GM12878 (cell line): ENCODE results near the gene MAIP1. TPM values are rescaled to one million over a fixed set of nuclear protein-coding genes. Genes with fewer than 3 reads are reported as not detected.

ENCODE experiments used
- ATAC-seq: fragments of 200-7000 bp; cut with Tn5 transposase; 3 replicates; pipeline ENCODE4 v1.9.1; 2020; ENCODE audit warnings: mild to moderate bottlenecking, moderate library complexity
- Bru-seq: library from RNA; stranded (reverse); fragments of 400-500 nt; gene quantifications from one replicate; lab custom pipeline; 2021; lab: Mats Ljungman, UMichigan
- BruChase-seq, 2 experiments: library from RNA; stranded (reverse); fragments of 400-500 nt; gene quantifications; one replicate each; lab custom pipeline; 2021; lab: Mats Ljungman, UMichigan
- BruUV-seq: library from RNA; stranded (reverse); fragments of 400-500 nt; replicated peaks from 2 replicates; lab custom pipeline; 2021; lab: Mats Ljungman, UMichigan
- CTCF ChIA-PET: fragments of 300-600 bp; sonication (Branson Sonifier 250); formaldehyde crosslinking; extraction: SDS; loops from one replicate; lab custom pipeline; 2021; ENCODE audit warnings: inconsistent platforms; lab: Yijun Ruan, JAX
- POLR2A ChIA-PET: fragments of 350-600 bp; formaldehyde crosslinking; extraction: SDS; loops from one replicate; lab custom pipeline; 2021; ENCODE audit warnings: inconsistent platforms; lab: Charles Lee
- RAD21 ChIA-PET: fragments of 300-600 bp; sonication (Branson Sonifier 250); formaldehyde crosslinking; loops from one replicate; lab custom pipeline; 2023; ENCODE audit warnings: antibody characterized with exemption; ENCODE audit not compliant: unreplicated experiment; lab: Charles Lee
- SMC1A ChIA-PET: fragments of 300-600 bp; sonication (Branson Sonifier 250); formaldehyde crosslinking; loops from one replicate; lab custom pipeline; 2023; ENCODE audit not compliant: unreplicated experiment, uncharacterized antibody; lab: Charles Lee
- DNase-seq: peaks from one replicate; pipeline ENCODE4 v3.0.0-alpha.2; 2011; ENCODE audit warnings: low read depth, low spot score
- FAIRE-seq: peaks from 3 replicates; lab custom pipeline; 2011; peaks lifted over from hg19 to GRCh38; lab: Jason Lieb, UNC
- H2AFZ ChIP-seq: 2 replicates; pipeline ENCODE4 v1.6.0; 2011; ENCODE audit warnings: low read depth, low read length, control low read depth; ENCODE audit not compliant: control insufficient read depth
- H3K27ac ChIP-seq: 2 replicates; pipeline ENCODE4 v1.5.1; 2011; ENCODE audit warnings: control low read depth; ENCODE audit not compliant: control insufficient read depth, insufficient read depth
- H3K27me3 ChIP-seq, 2 experiments: replicated peaks in 1 of 2; 2 replicates each; pipeline versions ENCODE4 v1.6.0 to v1.6.1; 2011; ENCODE audit warnings: low read length in 1 of 2; ENCODE audit not compliant: control insufficient read depth in 2 of 2, insufficient read depth in 2 of 2
- H3K36me3 ChIP-seq, 2 experiments: 2 replicates each; pipeline ENCODE4 v1.5.1; 2011; ENCODE audit warnings: low read length in 1 of 2; ENCODE audit not compliant: control insufficient read depth in 2 of 2, insufficient read depth in 2 of 2
- H3K4me1 ChIP-seq: 2 replicates; pipeline ENCODE4 v1.6.1; 2011; ENCODE audit warnings: mild to moderate bottlenecking, low read length, moderate library complexity, mixed read lengths; ENCODE audit not compliant: control insufficient read depth, insufficient read depth
- H3K4me2 ChIP-seq: 2 replicates; pipeline ENCODE4 v1.6.0; 2011; ENCODE audit warnings: control low read depth; ENCODE audit not compliant: control insufficient read depth, insufficient read depth
- H3K4me3 ChIP-seq: fragments of 200-600 bp; sonication (generic); 2 replicates; pipeline ENCODE4 v1.5.1; 2016
- H3K79me2 ChIP-seq: 2 replicates; pipeline ENCODE4 v1.6.0; 2011; ENCODE audit warnings: low read length; ENCODE audit not compliant: control insufficient read depth, insufficient read depth
- H3K9ac ChIP-seq: 2 replicates; pipeline ENCODE4 v1.8.0; 2011; ENCODE audit warnings: low read length, control low read depth, mixed read lengths; ENCODE audit not compliant: control insufficient read depth, insufficient read depth
- H3K9me3 ChIP-seq: replicated peaks from 3 replicates; pipeline ENCODE4 v1.5.1; 2011; ENCODE audit warnings: mild to moderate bottlenecking, low read length; ENCODE audit not compliant: control insufficient read depth, insufficient read depth
- H4K20me1 ChIP-seq: 2 replicates; pipeline ENCODE4 v1.6.0; 2011; ENCODE audit not compliant: control insufficient read depth, insufficient read depth
- ASH2L ChIP-seq: fragments of 300-600, 200-600 bp; sonication (generic); IDR thresholded peaks from 2 replicates; pipeline ENCODE4 v1.6.1; 2017; ENCODE audit warnings: low read depth, mild to moderate bottlenecking, borderline replicate concordance
- CUX1 ChIP-seq: IDR thresholded peaks from 2 replicates; pipeline ENCODE4 v1.6.1; 2012; ENCODE audit warnings: improper control_type of control experiment, low read depth, low read length; ENCODE audit not compliant: insufficient replicate concordance
- IRF4 ChIP-seq: IDR thresholded peaks from 2 replicates; pipeline ENCODE4 v1.6.1; 2011; ENCODE audit warnings: low read depth, low read length
- KLF5 ChIP-seq: fragments of 450-650 bp; IDR thresholded peaks from 2 replicates; pipeline ENCODE4 v1.6.1; 2014; ENCODE audit warnings: mild to moderate bottlenecking; ENCODE audit not compliant: partially characterized antibody
- MXI1 ChIP-seq: fragments of 150-350 bp; IDR thresholded peaks from 2 replicates; pipeline ENCODE4 v1.6.1; 2011; ENCODE audit warnings: low read depth, mild to moderate bottlenecking, inconsistent platforms, low read length, improper control_type of control experiment
- NFYB ChIP-seq: IDR thresholded peaks from 2 replicates; pipeline ENCODE4 v1.6.1; 2011; ENCODE audit warnings: low read depth, mild to moderate bottlenecking, low read length, improper control_type of control experiment, moderate library complexity; ENCODE audit not compliant: insufficient read depth
- POLR2AphosphoS2 ChIP-seq: IDR thresholded peaks from 2 replicates; pipeline ENCODE4 v1.6.1; 2011; ENCODE audit warnings: low read depth, mild to moderate bottlenecking, low read length, improper control_type of control experiment, moderate library complexity
- RELB ChIP-seq: fragments of 450-650 bp; IDR thresholded peaks from 2 replicates; pipeline ENCODE4 v1.6.1; 2017; ENCODE audit warnings: low read depth, mild to moderate bottlenecking, moderate library complexity
- RUNX3 ChIP-seq: IDR thresholded peaks from 2 replicates; pipeline ENCODE4 v1.6.1; 2012; ENCODE audit warnings: low read length, inconsistent platforms
- SRF ChIP-seq, 2 experiments: IDR thresholded peaks; 2 replicates each; pipeline ENCODE4 v1.6.1; 2011; ENCODE audit warnings: low read depth in 2 of 2, low read length in 2 of 2, mild to moderate bottlenecking in 1 of 2, moderate library complexity in 1 of 2
- WGBS: methylation state at CpG from one replicate; pipeline ENCODE4 v1.1.6; 2016; ENCODE audit warnings: low lambda C conversion rate; ENCODE audit not compliant: insufficient replicate concordance, insufficient coverage; ENCODE audit errors: missing lambda C conversion rate; 5-methylcytosine and 5-hydroxymethylcytosine counted together
- in situ Hi-C: fragments of 300-500 bp; cut with MboI; formaldehyde crosslinking; loops from 9 replicates; pipeline ENCODE4 v1.14.3; 2018; ENCODE audit warnings: mixed read lengths
- intact Hi-C: fragments of 100-400 bp; cut with micrococcal nuclease; formaldehyde crosslinking; loops from one replicate; pipeline ENCODE4 v1.14.2; 2022; ENCODE audit not compliant: unreplicated experiment
- long read RNA-seq, 2 experiments: library from polyadenylated mRNA; unstranded; transcript quantifications; one replicate each; pipeline ENCODE4 v2.0.0, GENCODE V29; 2019 to 2020
- polyA minus RNA-seq, 3 experiments: library from RNA; depleted of rRNA, polyadenylated mRNA; stranded (reverse); fragments of >200 nt; gene quantifications; 2 replicates each; pipeline ENCODE4 v1.2.3, GENCODE V29; 2011
- polyA plus RNA-seq, 11 experiments: library from polyadenylated mRNA; depleted of rRNA in 4 of 11; unstranded in 6 of 11; stranded (reverse) in 5 of 11; fragments of >200 nt; fragmentation: Nextera tagmentation in 4 of 11; fragmentation: Illumina TruSeq in 1 of 11; extraction: Ambion mirVana in 4 of 11; extraction: Trizol in 1 of 11; gene quantifications; 1 replicate in 1 of 11; 2 replicates in 10 of 11; pipeline versions ENCODE4 v1.2.1 to v1.2.3, GENCODE V29; 2011 to 2016; ENCODE audit warnings: inconsistent platforms in 2 of 11, missing spikeins in 2 of 11, low read depth in 1 of 11
- total RNA-seq, 4 experiments: library from RNA; depleted of rRNA in 3 of 4; stranded (reverse); fragments of >200 nt in 3 of 4; fragmentation: Illumina TruSeq in 1 of 4; extraction: Trizol in 1 of 4; gene quantifications; 2 replicates each; pipeline versions ENCODE4 v1.2.1 to v1.2.3, GENCODE V29; 2013 to 2021

The MAIP1 gene
- 14.3 and 16.6 TPM in 2 replicates for total RNA-seq (2013; cell fraction: nucleolus; rRNA removed)
- total RNA-seq (2014; rRNA removed) (38.5 and 38.8 TPM in 2 replicates), total RNA-seq (2014; rRNA removed; fragmentation: Illumina TruSeq; extraction: Trizol) (18.6 and 20.0 TPM in 2 replicates), total RNA-seq (2021) (24.5 and 27.3 TPM in 2 replicates), polyA plus RNA-seq (2011; rRNA removed) (26.2 and 31.5 TPM in 2 replicates), polyA plus RNA-seq (2014; fragmentation: Illumina TruSeq; extraction: Trizol) (17.5 and 18.5 TPM in 2 replicates), polyA plus RNA-seq (2014; fragmentation: Nextera tagmentation; extraction: Ambion mirVana) (10 to 100 TPM in 1 of 2 experiments, 1 to 10 TPM in 1; 5.4 to 15.9 TPM), polyA plus RNA-seq (2014; rRNA removed) (29.7 and 30.3 TPM in 2 replicates), polyA plus RNA-seq (2016; fragmentation: Nextera tagmentation; extraction: Ambion mirVana) (10 to 100 TPM; 40.0 to 41.4 TPM), polyA minus RNA-seq (2011; rRNA and poly(A)+ RNA removed) (13.2 and 24.1 TPM in 2 replicates), Bru-seq, nascent RNA (percentile 91 among the genes with signal in this experiment), BruChase-seq, experiment 1, labeled RNA remaining after a 6-hour chase (percentile 76 among the genes with signal in this experiment), BruChase-seq, experiment 2, labeled RNA remaining after a 2-hour chase (percentile 81 among the genes with signal in this experiment)
- 8.7 TPM for polyA plus RNA-seq (2011; ENCODE audit: low read depth)
- polyA plus RNA-seq (2011; cell fraction: cytosol; rRNA removed): 12.5 and 21.6 TPM in 2 replicates
- 13.4 and 14.8 TPM in 2 replicates for polyA plus RNA-seq (2011; cell fraction: nucleus; rRNA removed)
- 16.8 and 20.1 TPM in 2 replicates for polyA plus RNA-seq (2012)
- polyA minus RNA-seq (2011; cell fraction: cytosol; rRNA and poly(A)+ RNA removed): 9.2 and 13.0 TPM in 2 replicates
- polyA minus RNA-seq (2011; cell fraction: nucleus; rRNA and poly(A)+ RNA removed): 15.7 and 24.3 TPM in 2 replicates
- long read RNA-seq, experiment 1, transcript MAIP1-202 (5 exons, 1,386 nt): major isoform, 39 of 46 reads
- long read RNA-seq, experiment 1, partial matches to known transcripts: 0 of 46 reads
- long read RNA-seq, experiment 1, other reads (novel, unspliced or antisense): 6 of 46 reads
- long read RNA-seq, experiment 2, transcript MAIP1-202 (5 exons, 1,386 nt): major isoform, 131 of 147 reads
- long read RNA-seq, experiment 2, partial matches to known transcripts: 2 of 147 reads
- long read RNA-seq, experiment 2, other reads (novel, unspliced or antisense): 11 of 147 reads

GRCh38 chr2:199955339-199956061, at the start of gene MAIP1, which contains the start of gene TYW5:
Gene MAIP1, plus strand, starts transcription at chr2:199955582. Its CDS starts 217 bp downstream, at chr2:199955799.
Gene TYW5, minus strand, starts transcription at chr2:199955491. Its CDS starts 21 bp downstream, at chr2:199955470.
- ChIA-PET SMC1A (interaction anchor here (1.1 kb wide), 1 partner anchor 32 kb away, joined by 3 read pairs; no protein-coding TSS in a partner anchor), POLR2A (no interaction called here), RAD21 (interaction anchor here (0.9 kb wide), 1 partner anchor 516 kb away, joined by 3 read pairs; no protein-coding TSS in a partner anchor), CTCF (interaction anchor here (1.0 kb wide), 1 partner anchor 1277 kb away, joined by 3 read pairs; no protein-coding TSS in a partner anchor)
- FAIRE-seq: peak; percentile 78
- peak within 1 kb of the TSS; percentile 94 for H2AFZ ChIP-seq
- H3K27ac ChIP-seq: peak within 1 kb of the TSS; percentile 98
- H3K4me1 ChIP-seq: peaks cover 9% of the 10 kb centered on the region
- no peaks in the 10 kb centered on the region for H3K27me3 ChIP-seq
- peak within 1 kb of the TSS; percentile 95 for H3K9ac ChIP-seq
- peak within 1 kb of the TSS; percentile 70 for H3K4me2 ChIP-seq
- intact Hi-C loops: loop anchor here (2.0 to 10.0 kb wide), 3 partner anchors 45 to 1179 kb away; partner anchors contain the start of genes BZW1 and C2orf69
- no TSS peak for BruUV-seq
- H4K20me1 ChIP-seq: no peaks in the 10 kb centered on the region; the same call in 1 of the 2 replicates
- H3K36me3 ChIP-seq: peaks cover 0 to 5% of the 10 kb centered on the region in 2 experiments; a peak in 2 of 4 replicates
- ATAC-seq: peak; percentile 88
- H3K4me3 ChIP-seq: peak within 1 kb of the TSS; percentile 98
- peak; percentile 33 for DNase-seq
- no peaks in the 10 kb centered on the region for H3K9me3 ChIP-seq
- under 1% methylated on average over 64 of the region's 64 CpGs for WGBS
- in situ Hi-C loops: no loop called here
- peaks cover 73% of the 10 kb centered on the region for H3K79me2 ChIP-seq
- TF ChIP-seq CUX1: no peak
- peak; percentile 99; the same call in 1 of the 2 replicates for TF ChIP-seq ASH2L
- TF ChIP-seq MXI1: peak; percentile 69
- 0 out of 4 replicates have a peak, but pooled peaks of 1 of the 2 experiments have one; percentile 9 for TF ChIP-seq SRF (IDR thresholded peaks at IDR 0.05; ENCODE audit: low read depth in 2 of 2, low read length in 2 of 2)
- TF ChIP-seq KLF5: peak; percentile 96
- TF ChIP-seq IRF4: 0 out of 2 replicates have a peak, but pooled peaks have one; percentile 14
- 0 out of 2 replicates have a peak, but pooled peaks have one; percentile 1 for TF ChIP-seq NFYB
- TF ChIP-seq RUNX3: peak; percentile 46
- TF ChIP-seq POLR2AphosphoS2: peak; percentile 71; the same call in 1 of the 2 replicates
- TF ChIP-seq RELB: peak; percentile 100
